RWPE2 (cell line): ENCODE data around the gene MCU.

ENCODE experiments used
- ATAC-seq: fragments of 200-7000 bp; cut with Tn5 transposase; 3 replicates; pipeline ENCODE4 v1.9.1; 2021; ENCODE audit warnings: low read depth
- DNase-seq: peaks from one replicate; pipeline ENCODE4 v3.0.0-alpha.2; 2020; ENCODE audit warnings: low spot score
- H3K27ac ChIP-seq: fragments of 450-650 bp; 2 replicates; pipeline ENCODE4 v1.5.1; 2017; ENCODE audit warnings: mild to moderate bottlenecking; ENCODE audit not compliant: poor library complexity, severe bottlenecking
- H3K27me3 ChIP-seq: fragments of 250-450 bp; sonication (Bioruptor Pico); 2 replicates; pipeline ENCODE4 v1.5.1; 2021; ENCODE audit warnings: mild to moderate bottlenecking, moderate library complexity; ENCODE audit not compliant: insufficient read depth, poor library complexity, severe bottlenecking
- H3K36me3 ChIP-seq: fragments of 250-450 bp; sonication (Bioruptor Pico); 2 replicates; pipeline ENCODE4 v1.5.1; 2020; ENCODE audit warnings: low read depth, mild to moderate bottlenecking, moderate library complexity
- H3K4me1 ChIP-seq: fragments of 250-450 bp; sonication (Bioruptor Pico); 2 replicates; pipeline ENCODE4 v1.5.1; 2021; ENCODE audit warnings: mild to moderate bottlenecking, moderate library complexity; ENCODE audit not compliant: insufficient read depth, poor library complexity, severe bottlenecking
- H3K4me3 ChIP-seq: fragments of 250-450 bp; sonication (Bioruptor Pico); 2 replicates; pipeline ENCODE4 v1.5.1; 2021; ENCODE audit warnings: mild to moderate bottlenecking, moderate library complexity; ENCODE audit not compliant: severe bottlenecking
- H3K9me3 ChIP-seq: fragments of 250-450 bp; sonication (Bioruptor Pico); 2 replicates; pipeline ENCODE4 v1.5.1; 2021; ENCODE audit warnings: mild to moderate bottlenecking, moderate library complexity; ENCODE audit not compliant: severe bottlenecking
- CTCF ChIP-seq: fragments of 450-650 bp; IDR thresholded peaks from one replicate; pipeline ENCODE4 v1.5.1; 2017; ENCODE audit warnings: mild to moderate bottlenecking, moderate library complexity; ENCODE audit not compliant: poor library complexity, severe bottlenecking

MCU gene

GRCh38 chr10:72886621-72887020 lies 194.7 kb downstream of the MCU start:
- Histone ChIP-seq H3K27ac (peak overlapping the region; percentile 21), H3K4me3 (no peak overlapping the region), H3K9me3 (no peaks in the 10 kb centered on the region)

GRCh38 chr10:72887043-72887442 lies 195.1 kb downstream of the MCU start:
- no peaks in the 10 kb centered on the region for H3K9me3 ChIP-seq
- no peak overlapping the region for H3K4me3 ChIP-seq
- H3K27me3 ChIP-seq, result no peaks in the 10 kb centered on the region
- TF ChIP-seq CTCF, result no peak
- DNase-seq, result no peak
- peaks cover 4% of the 10 kb centered on the region; the same call in 1 of the 2 replicates for H3K36me3 ChIP-seq
- peaks cover 17% of the 10 kb centered on the region for H3K4me1 ChIP-seq
- H3K27ac ChIP-seq, result peak overlapping the region; percentile 21
- no peak for ATAC-seq

More at GRCh38 chr10:72886621-72887020, 194.7 kb downstream of the MCU start:
- ATAC-seq (no peak), DNase-seq (no peak)
- Histone ChIP-seq H3K4me1 (peaks cover 17% of the 10 kb centered on the region), H3K36me3 (peaks cover 4% of the 10 kb centered on the region; the same call in 1 of the 2 replicates), H3K27me3 (no peaks in the 10 kb centered on the region)
- TF ChIP-seq CTCF, result no peak

GRCh38 chr10:72888151-72888638 lies 196.3 kb downstream of the MCU start:
- H3K27me3 ChIP-seq, result no peaks in the 10 kb centered on the region

GRCh38 chr10:72889391-72889831 lies 197.5 kb downstream of the MCU start:
- no peak for TF ChIP-seq CTCF
- peaks cover 4% of the 10 kb centered on the region; the same call in 1 of the 2 replicates for H3K36me3 ChIP-seq
- peak overlapping the region; percentile 36 for H3K27ac ChIP-seq
- peaks cover 17% of the 10 kb centered on the region for H3K4me1 ChIP-seq
- no peak overlapping the region for H3K4me3 ChIP-seq
- ATAC-seq (peak; percentile 94), DNase-seq (no peak)
- no peaks in the 10 kb centered on the region for H3K9me3 ChIP-seq
- no peaks in the 10 kb centered on the region for H3K27me3 ChIP-seq

More at GRCh38 chr10:72888151-72888638, 196.3 kb downstream of the MCU start:
- Histone ChIP-seq H3K27ac (peak overlapping the region; percentile 36), H3K4me3 (no peak overlapping the region), H3K4me1 (peaks cover 17% of the 10 kb centered on the region), H3K9me3 (no peaks in the 10 kb centered on the region), H3K36me3 (peaks cover 4% of the 10 kb centered on the region; the same call in 1 of the 2 replicates)
- ATAC-seq (no peak), DNase-seq (no peak)
- no peak for TF ChIP-seq CTCF

GRCh38 chr10:72890086-72890485 lies 198.1 kb downstream of the MCU start:
- peaks cover 4% of the 10 kb centered on the region; the same call in 1 of the 2 replicates for H3K36me3 ChIP-seq

More at GRCh38 chr10:72890086-72890485, 198.1 kb downstream of the MCU start:
- no peak overlapping the region for H3K4me3 ChIP-seq
- H3K27me3 ChIP-seq, result no peaks in the 10 kb centered on the region
- no peak for TF ChIP-seq CTCF
- H3K4me1 ChIP-seq, result peaks cover 17% of the 10 kb centered on the region
- no peaks in the 10 kb centered on the region for H3K9me3 ChIP-seq
- ATAC-seq (no peak), DNase-seq (no peak)
- peak overlapping the region; percentile 36 for H3K27ac ChIP-seq
